Measurements from ENCODE around the gene VAMP4.
A peak's percentile ranks its signal among the peaks of the same experiment; 100 is the strongest.

VAMP4 gene

DNA sequence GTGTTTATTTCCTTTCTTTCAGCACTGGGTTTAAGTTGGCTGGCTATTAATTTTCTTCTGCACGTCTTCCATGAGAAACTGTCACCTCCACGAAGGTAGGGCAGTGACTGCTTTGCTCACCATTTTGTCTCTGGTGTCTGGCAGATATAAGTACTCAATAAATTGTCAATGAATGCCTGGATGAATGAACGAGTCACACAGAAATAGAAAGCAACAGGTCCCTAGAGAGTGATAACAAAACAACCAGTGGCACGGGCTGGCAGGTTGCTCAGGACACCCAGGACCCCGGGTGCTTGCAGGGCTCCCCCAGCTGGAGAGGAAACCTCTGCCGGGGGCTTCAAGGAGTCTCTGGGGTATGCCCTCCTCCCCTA, 86.1 kb downstream of the VAMP4 start:
- no peak for DNase-seq (ENCODE audit: low spot score)
- TF ChIP-seq, protein P1, sequence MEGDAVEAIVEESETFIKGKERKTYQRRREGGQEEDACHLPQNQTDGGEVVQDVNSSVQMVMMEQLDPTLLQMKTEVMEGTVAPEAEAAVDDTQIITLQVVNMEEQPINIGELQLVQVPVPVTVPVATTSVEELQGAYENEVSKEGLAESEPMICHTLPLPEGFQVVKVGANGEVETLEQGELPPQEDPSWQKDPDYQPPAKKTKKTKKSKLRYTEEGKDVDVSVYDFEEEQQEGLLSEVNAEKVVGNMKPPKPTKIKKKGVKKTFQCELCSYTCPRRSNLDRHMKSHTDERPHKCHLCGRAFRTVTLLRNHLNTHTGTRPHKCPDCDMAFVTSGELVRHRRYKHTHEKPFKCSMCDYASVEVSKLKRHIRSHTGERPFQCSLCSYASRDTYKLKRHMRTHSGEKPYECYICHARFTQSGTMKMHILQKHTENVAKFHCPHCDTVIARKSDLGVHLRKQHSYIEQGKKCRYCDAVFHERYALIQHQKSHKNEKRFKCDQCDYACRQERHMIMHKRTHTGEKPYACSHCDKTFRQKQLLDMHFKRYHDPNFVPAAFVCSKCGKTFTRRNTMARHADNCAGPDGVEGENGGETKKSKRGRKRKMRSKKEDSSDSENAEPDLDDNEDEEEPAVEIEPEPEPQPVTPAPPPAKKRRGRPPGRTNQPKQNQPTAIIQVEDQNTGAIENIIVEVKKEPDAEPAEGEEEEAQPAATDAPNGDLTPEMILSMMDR (IDR thresholded peaks at IDR 0.05; ENCODE audit: extremely low read depth, missing control alignments) = no peak

DNA sequence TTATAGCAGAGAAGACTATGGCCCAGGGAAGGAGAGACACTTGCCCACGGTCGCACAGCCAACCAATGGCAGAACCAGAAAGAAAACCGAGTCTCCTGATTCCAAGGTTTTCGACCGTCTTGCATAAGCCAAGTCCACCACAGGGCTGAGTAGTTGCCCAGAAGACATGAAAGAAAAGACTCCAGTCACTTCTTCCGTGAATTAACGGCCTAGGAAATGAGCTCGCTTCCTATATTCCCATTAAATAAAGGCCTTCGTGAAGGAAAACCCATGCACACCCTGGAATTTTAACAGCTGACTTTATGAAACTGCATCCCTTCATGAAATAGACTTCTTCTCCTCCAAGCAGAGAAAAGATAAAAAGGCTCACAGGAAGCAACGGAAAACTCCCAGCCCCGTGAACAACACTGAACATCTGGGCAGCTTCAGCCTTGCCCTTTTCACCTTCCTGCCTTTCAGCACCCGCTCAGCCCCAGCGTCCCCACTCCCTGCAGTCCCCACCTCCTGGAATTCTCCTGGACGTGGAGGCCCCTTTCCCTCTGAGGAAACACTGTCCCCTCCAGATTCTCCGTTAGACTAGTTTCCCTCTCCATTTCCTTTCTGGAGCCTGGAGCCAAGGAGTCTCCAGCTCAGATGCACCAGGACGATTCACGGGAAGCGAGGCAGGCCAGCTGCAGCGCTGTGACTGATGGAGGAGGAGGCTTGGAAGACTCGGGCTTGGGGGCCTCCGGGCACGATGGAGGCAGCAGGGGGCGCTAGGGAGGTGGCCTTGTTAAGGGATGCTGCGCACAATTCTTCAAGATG, 86.7 kb downstream of the VAMP4 start:
- TF ChIP-seq, protein P1 (IDR thresholded peaks at IDR 0.05; ENCODE audit: extremely low read depth, missing control alignments) = peak; percentile 81
- peak; percentile 74 for DNase-seq (ENCODE audit: low spot score)

DNA sequence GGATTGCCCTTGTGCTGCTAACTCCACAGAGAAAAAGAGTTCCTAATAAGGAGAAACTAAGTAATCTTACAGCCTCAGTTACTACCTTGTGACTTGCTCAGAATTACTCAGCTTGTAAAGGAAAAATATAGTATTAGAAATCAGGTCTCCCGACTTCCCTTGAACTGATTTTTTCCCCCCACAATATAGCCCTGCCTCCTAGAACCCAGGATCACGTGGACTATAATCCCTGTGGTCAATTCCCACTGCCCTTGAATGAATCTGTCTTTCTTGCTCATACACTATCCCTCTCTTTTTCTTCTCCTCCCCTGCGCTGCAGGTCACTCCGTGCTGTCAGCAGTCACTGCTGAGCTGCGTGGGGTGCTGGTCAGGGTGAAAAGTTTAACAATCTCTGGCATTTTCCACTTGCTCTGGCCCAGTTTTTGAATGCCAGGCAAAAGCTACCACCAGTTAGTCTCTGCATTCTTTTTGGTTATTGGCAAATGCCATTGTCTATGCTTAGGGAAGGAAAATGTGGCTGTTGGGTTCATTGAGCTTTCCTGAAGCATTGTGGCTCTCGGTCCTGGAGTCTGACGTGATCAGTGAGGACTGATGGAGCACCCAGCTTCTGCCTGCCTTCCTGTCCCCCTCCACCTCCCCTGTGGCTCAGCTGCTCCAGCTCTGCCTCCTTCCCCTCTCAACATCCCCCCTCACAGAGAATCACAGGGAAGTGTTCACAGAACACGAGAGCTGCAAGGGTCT, 87.5 kb downstream of the VAMP4 start:
- TF ChIP-seq, protein P1 (IDR thresholded peaks at IDR 0.05; ENCODE audit: extremely low read depth, missing control alignments) = no peak
- no peak for DNase-seq (ENCODE audit: low spot score)

DNA sequence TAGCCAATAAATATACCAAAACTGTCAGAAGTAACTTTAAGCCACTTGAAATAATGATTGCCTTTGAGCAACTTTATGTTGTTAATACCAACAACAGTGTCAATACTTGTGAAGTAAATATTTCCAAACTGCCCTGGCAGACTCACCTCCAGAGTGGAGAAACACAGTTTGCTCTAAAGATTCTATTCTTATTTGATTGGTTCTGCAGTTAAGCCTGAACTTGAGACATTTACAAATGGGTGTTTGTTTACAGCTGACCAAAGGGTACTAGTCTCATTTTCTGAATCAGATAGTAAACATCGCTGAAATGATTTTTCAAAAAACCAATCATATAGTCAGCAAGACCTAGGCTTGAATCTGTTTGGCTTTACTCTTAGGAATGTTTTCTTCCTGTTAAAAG, 88.1 kb downstream of the VAMP4 start:
- TF ChIP-seq, protein P1 (IDR thresholded peaks at IDR 0.05; ENCODE audit: extremely low read depth, missing control alignments) = no peak
- DNase-seq (ENCODE audit: low spot score) = no peak

DNA sequence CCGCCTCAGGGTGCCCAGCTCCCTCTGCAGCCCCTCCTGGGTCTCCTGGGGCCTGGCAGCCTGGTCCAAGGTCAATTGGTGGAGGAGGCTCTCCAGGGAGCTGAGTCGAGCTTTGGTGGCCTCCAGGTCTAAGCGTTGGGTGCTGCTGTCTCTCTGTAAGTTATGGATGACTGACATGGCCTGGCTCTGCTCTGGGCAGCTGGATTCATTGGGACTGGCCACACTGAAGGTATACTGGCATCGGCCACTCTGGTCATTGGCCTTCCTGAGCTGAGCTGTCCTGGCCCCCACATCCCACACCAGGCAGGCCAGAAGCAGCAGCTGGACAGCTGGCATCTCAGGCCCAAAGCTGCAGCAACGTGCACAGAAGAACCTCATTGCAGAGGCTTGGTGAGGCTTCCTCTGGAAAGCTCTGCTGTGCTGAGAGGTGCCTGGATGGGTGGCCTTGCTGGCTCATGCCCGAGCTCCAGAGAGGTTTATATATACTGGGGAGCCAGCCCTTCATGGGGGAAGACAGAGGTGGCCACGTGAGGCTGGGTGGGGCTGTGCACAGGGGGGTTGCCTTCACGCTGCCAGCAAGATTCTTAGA, 89.5 kb downstream of the VAMP4 start, which contains the start of gene MYOC:
Gene MYOC (minus strand): TSS at position 455 of the 589 bp plus-strand sequence. CDS start 77 bp downstream, at position 378.
- TF ChIP-seq, protein P1 (IDR thresholded peaks at IDR 0.05; ENCODE audit: extremely low read depth, missing control alignments) = no peak
- no peak for DNase-seq (ENCODE audit: low spot score)

All from GM20000 (cell line).